Fibroblast of skin of back (primary cell): ENCODE measurements around the gene CACNB3.

Experiments
- DNase-seq: peaks from one replicate; pipeline ENCODE4 v3.0.0-alpha.2; 2013

CACNB3 gene

GRCh38 chr12:48788854-48789775, 29.2 kb upstream of the CACNB3 start, which contains the start of gene ADCY6:
ADCY6 (minus strand) TSS chr12:48789089; CDS start chr12:48783434, 5,655 bp downstream.
- peak; percentile 75 for DNase-seq

GRCh38 chr12:48789858-48790326, 28.4 kb upstream of the CACNB3 start:
- no peak for DNase-seq

- no peak for DNase-seq
These were observed 24.6 kb upstream of the CACNB3 start for GRCh38 chr12:48793696-48794095.

GRCh38 chr12:48794870-48795269, 23.4 kb upstream of the CACNB3 start:
- peak; percentile 48 for DNase-seq

GRCh38 chr12:48795550-48796455, 22.5 kb upstream of the CACNB3 start:
- peak; percentile 81 for DNase-seq

- peak; percentile 29 for DNase-seq
These were observed 21.3 kb upstream of the CACNB3 start for GRCh38 chr12:48796976-48797375.

- no peak for DNase-seq
These were observed 17.8 kb upstream of the CACNB3 start for GRCh38 chr12:48800457-48800856.

GRCh38 chr12:48800971-48801370, 17.3 kb upstream of the CACNB3 start:
- DNase-seq = no peak

GRCh38 chr12:48803675-48804074, 14.6 kb upstream of the CACNB3 start:
- no peak for DNase-seq

GRCh38 chr12:48807981-48808380, 10.3 kb upstream of the CACNB3 start:
- no peak for DNase-seq

GRCh38 chr12:48810903-48811431, 7.3 kb upstream of the CACNB3 start:
- DNase-seq = peak; percentile 80

GRCh38 chr12:48811437-48812090, 6.7 kb upstream of the CACNB3 start:
- DNase-seq = no peak

- no peak for DNase-seq
These were observed 5.9 kb upstream of the CACNB3 start for GRCh38 chr12:48812389-48812788.

- DNase-seq = no peak
These were observed 4.6 kb upstream of the CACNB3 start for GRCh38 chr12:48813465-48814261.

GRCh38 chr12:48814262-48815125, 3.8 kb upstream of the CACNB3 start:
- peak; percentile 77 for DNase-seq

GRCh38 chr12:48815126-48816110, 2.9 kb upstream of the CACNB3 start:
- peak; percentile 88 for DNase-seq

GRCh38 chr12:48816143-48816854, 2.0 kb upstream of the CACNB3 start:
- DNase-seq = no peak

- peak; percentile 45 for DNase-seq
These were observed 715 bp downstream of the CACNB3 start for GRCh38 chr12:48818831-48819590.
